NCI-H524 treated with DMSO at 0.1 percent for 48 hours (cell line): ENCODE results near the gene TRMT11.
"Not testable (repeated sequence)": the region's sequence is repeated elsewhere in the genome, so short reads cannot be mapped to it uniquely, and the experiment has no call there.

ENCODE experiments used
- DNase-seq: peaks from one replicate; lab custom pipeline; 2025; lab: John Stamatoyannopoulos, UW

TRMT11 gene

DNA sequence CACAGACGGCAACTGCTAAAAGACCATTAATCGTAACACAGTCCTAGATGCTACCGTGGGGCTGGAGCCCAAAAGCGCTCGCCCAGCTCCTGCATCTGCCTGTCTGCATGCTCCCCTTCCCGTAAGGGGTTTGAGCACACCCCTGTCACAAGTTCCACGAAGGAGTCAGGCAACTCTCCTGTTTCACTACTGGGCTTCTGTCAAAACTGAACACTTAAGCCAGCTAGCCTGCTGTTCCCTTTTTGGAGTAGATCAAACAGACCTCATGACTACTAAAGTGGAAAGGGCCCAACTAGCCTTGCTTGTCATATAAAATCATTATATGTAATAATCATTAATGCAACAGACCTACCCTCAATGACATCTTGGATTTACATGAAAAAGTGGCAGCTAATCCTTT lies 61.3 kb downstream of the TRMT11 start:
- no peak for DNase-seq

- no peak for DNase-seq
Measured at GRCh38 chr6:126048635-126049034, 62.3 kb downstream of the TRMT11 start.

- DNase-seq, result no peak
Measured at GRCh38 chr6:126050795-126051194, 64.5 kb downstream of the TRMT11 start.

- DNase-seq, result no peak
Measured at GRCh38 chr6:126051791-126052190, 65.5 kb downstream of the TRMT11 start.

- DNase-seq, result no peak
Measured at GRCh38 chr6:126052485-126052884, 66.1 kb downstream of the TRMT11 start.

DNA sequence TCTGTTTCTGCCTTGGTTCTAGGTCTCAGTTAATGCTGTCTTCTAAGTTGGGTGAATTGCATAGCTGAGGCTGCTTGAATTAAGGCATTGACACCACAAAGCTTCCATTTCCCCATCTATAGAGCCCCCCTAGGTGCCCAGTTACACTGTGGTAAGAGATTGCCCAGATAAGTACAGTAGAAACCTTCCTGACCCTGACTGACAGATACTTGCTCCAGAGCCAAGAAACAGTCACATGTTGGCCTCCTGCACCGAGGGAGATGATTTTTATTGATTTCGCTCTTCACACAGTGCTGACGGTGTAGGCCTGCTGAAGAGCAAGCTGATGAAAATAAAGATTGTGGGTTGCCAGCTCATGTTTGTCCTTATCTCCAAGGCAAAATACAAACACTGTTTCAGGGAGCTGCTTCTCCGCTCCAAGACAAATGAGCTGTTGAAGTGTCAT lies 67.9 kb downstream of the TRMT11 start:
- DNase-seq, result no peak

GRCh38 chr6:126054802-126055201 lies 68.5 kb downstream of the TRMT11 start:
- DNase-seq, result no peak

- DNase-seq, result no peak
Measured at GRCh38 chr6:126055449-126055848, 69.1 kb downstream of the TRMT11 start.

DNA sequence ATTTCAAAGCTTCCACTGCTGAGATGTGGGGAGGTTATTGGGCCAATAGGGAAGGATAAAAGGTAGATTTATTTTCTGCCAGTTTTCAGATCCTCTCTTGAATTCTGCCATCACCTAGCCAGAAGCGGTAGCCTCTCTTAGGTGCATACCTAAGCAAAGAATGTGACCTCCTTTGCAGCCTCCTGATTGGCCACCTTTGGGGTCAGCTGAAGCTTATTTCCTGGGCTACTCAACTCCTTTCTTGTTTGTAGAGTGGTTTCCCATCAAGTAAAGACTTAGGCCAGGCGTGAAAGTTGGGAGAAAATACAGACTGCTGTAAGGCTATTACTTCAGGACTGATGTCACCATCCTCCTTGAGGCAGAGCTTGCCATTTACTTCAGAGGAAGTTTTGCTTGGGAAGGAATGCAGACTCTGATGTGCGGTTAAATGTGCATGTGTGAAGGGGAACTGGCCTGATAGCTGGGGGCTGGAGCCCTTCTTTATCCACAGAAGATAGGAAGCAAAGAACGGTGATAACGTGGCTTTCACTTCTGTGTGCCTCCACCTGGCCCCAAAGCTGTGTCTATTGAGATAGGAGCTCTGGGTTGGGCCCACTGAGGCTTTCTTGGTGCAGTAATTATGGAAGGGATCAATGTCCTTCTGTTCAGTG lies 70.1 kb downstream of the TRMT11 start:
- DNase-seq, result no peak

GRCh38 chr6:126058085-126058484 lies 71.7 kb downstream of the TRMT11 start:
- not testable (repeated sequence) for DNase-seq

GRCh38 chr6:126060400-126060799 lies 74.1 kb downstream of the TRMT11 start:
- DNase-seq, result no peak

DNA sequence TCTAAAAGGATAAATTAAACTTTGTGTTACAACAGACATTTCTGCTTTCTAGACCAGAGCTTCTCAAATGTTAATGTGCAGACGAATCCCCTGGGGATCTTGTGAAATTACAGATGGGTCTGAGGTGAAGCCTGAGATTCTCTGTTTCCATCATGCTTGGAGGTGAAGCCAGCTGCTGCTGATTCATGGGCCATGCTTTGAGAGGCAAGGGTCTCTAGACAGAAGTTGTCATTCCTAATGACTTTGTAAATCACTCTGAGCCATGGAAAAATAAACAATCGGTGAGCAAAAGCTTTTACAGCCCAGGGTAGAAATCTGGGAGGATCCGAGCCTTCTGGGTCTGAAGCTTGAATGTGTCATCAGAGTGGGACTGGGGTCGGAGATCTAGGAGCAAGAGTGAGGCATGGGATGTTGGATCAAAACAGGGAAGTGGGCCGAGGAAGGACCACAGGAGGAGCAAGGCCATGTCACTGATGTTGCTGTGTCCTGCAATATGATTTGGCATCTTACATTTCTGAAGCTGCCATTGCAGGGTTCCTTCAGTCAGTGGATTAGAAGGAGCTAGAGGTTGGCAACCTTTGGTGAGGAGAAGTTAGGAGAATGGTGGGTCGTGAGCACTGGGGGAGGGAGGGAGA lies 77.3 kb downstream of the TRMT11 start:
- no peak for DNase-seq

- no peak for DNase-seq
Measured at GRCh38 chr6:126064257-126064747, 78.0 kb downstream of the TRMT11 start.

- DNase-seq, result no peak
Measured at GRCh38 chr6:126064748-126065401, 78.5 kb downstream of the TRMT11 start.

DNA sequence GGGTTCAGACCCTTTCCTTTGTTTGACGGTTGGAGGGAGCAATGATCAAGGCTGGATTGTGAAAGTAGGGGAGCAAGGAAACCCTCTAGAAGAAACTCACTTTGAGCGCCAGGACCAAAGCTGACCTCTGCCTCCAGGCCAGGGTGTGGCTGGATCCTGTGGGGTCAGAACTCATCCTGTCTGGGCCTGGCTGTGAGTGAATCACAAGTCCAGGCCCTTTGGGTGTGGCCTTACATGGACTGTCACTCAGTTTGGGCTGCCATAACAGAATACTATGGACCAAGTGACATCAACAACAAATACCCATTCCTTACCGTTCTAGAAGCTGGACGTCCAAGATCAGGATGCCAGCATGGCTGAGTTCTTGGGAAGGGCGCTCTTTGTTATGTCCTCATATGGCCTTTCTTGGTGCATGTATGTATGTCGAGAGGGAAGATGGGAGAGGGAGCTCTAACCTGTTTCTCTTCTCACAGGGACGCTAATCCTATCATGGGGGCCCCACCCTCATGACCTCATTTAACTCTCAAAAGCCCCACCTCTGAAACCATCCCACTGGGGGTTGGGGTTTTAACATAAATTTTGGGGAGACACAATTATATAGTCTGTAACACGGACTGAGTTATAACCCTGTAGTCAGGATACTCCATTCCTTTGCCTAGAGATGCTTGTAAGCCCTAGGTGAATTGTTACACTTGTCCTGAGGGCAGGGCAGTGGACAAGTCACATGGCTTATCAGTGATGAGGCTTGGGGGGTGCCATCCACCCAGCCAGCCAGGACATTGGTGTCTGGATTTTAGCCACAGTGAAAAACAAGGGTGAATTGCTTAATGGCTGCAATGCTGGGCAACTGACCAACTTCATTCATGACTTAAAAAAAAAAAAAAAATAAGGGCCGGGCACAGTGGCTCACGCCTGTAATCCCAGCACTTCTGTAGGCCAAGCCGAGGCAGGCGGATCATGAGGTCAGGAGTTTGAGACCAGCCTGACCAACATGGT lies 80.0 kb downstream of the TRMT11 start:
- DNase-seq, result no peak

- DNase-seq, result no peak
Measured at GRCh38 chr6:126067073-126067472, 80.7 kb downstream of the TRMT11 start.

GRCh38 chr6:126069449-126069848 lies 83.1 kb downstream of the TRMT11 start:
- no peak for DNase-seq

DNA sequence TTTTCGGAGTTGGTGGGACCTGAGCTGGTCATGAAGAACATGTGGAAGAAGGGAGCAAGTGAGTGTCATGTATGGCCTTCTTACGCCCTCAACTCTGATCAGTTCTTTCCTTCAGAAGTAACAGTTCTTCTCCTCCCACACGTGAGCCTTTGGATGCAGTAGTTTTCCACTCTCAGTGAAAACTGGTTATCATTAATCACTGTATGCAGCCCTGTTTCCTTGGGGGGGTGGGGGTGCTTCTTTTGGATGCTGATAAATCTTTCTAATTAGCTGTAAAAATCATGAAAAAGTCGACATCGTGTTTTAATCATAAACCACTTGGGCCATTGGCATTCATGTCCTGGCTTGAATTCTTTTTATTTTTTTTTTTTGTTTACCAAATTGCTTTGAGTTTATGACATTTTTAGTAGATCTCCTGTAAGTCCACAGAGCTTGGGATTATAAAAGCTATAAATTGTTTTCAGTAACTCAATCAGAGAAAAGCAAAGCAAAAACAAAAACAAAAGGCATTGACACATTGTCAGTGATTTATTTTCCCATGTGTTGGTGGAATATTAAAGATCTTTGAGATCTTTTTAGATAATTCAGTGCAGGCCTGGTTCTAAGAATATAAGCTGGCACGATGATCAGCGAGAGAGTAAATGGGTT lies 84.8 kb downstream of the TRMT11 start:
- DNase-seq, result no peak

DNA sequence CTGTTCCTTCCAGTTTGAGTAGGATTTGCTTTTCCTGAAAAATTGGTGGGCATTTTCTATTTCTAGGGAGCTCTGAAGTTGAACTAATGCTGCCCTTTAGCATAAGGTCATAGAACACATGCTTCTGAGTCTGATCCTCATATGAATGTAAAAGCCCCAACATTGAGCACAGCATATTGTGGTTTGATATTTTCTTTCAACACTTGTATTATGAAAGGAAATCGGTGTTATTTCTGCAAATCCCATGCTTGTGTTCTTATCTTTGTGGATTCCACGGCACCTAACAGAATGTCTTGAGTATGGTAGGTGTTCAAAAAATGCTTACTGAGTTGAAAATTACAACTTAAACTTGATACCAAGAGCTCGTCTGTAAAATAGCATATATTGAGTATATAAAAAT lies 85.8 kb downstream of the TRMT11 start:
- no peak for DNase-seq

DNA sequence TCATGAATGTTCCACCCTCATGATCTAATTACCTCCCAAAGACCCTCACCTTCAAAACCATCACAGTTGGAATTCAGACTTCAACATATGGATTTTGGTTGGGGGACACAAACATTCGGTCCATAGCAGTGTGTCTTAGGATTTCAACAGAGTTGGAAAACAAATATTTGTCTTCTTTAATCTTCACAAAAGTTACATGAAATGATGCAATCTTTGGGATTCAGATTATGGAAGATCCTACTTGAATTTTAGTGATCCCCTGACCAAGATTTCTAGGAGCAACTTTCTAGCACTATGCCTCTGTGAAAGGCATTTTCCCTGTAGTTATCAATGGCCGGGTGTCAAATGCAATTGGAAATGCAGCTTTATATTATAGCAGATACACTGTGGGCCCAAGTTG lies 86.5 kb downstream of the TRMT11 start:
- no peak for DNase-seq

DNA sequence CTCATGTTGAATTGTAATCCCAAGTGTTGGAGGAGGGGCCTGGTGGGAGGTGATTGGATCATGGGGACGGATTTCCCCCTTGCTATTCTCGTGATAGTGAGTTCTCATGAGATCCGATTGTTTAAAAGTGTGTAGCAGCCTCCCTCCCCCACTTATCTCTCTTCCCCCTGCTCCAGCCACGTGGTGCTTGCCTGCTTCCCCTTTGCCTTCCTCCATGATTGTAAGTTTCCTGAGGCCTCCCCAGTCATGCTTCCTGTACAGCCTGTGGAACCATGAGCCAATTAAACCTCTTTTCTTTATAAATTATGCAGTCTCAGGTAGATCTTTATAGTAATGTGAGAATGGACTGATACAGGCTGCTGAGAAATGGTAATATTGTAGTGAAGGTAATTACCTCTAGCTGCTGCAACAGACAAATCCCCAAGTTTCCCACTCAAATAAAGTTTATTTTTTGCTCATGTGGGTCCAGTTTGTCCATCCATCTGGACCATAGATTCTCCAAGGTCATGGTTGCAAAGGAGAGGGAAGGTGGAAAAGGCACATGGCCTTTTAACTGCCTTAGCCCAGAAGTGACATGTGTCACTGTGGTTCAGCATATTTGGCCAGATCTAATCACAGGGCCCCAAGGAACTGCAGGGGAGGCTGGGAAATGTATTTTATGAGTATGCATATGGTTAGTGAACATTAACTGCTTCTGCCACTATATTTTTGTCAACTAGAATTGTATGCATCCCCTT lies 89.2 kb downstream of the TRMT11 start:
- no peak for DNase-seq
